Dermis microvascular lymphatic vessel endothelial cell (primary cell): ENCODE measurements around the gene NPEPPS. TPM values are rescaled to one million over a fixed set of nuclear protein-coding genes. Genes with fewer than 3 reads are reported as not detected.
"Not testable (repeated sequence)": the region's sequence is repeated elsewhere in the genome, so short reads cannot be mapped to it uniquely, and the experiment has no call there.

Experiments
- DNase-seq, 2 donors: peaks; one replicate each; pipeline versions ENCODE4 v3.0.0 to v3.0.0-alpha.2; 2010; ENCODE audit warnings: low read depth in 2 of 2
- total RNA-seq: library from RNA; depleted of rRNA; stranded (reverse); fragments of >200 nt; gene quantifications from 2 replicates; pipeline ENCODE4 v1.2.1, GENCODE V29; 2014

The NPEPPS gene
- total RNA-seq, result 62.9 and 78.0 TPM in 2 replicates

- DNase-seq, result peak; percentile 67 to 91
These were observed at the start of gene NPEPPS for GRCh38 chr17:47530557-47531232. Gene NPEPPS, plus strand, starts transcription at chr17:47531108. Its CDS starts 193 bp downstream, at chr17:47531301.

GRCh38 chr17:47491841-47492212 lies 39.1 kb upstream of the NPEPPS start:
- peak in 1 of 2 donors; percentile 33 for DNase-seq

GRCh38 chr17:47499074-47499473 lies 31.8 kb upstream of the NPEPPS start:
- not testable (repeated sequence) for DNase-seq

GRCh38 chr17:47499494-47499893 lies 31.4 kb upstream of the NPEPPS start:
- DNase-seq, result not testable (repeated sequence)

GRCh38 chr17:47500620-47501019 lies 30.3 kb upstream of the NPEPPS start:
- DNase-seq, result peak in 1 of 2 donors; percentile 43

- peak in 1 of 2 donors; percentile 10 for DNase-seq
These were observed 28.7 kb upstream of the NPEPPS start for GRCh38 chr17:47502122-47502731.

GRCh38 chr17:47502776-47503455 lies 28.0 kb upstream of the NPEPPS start:
- DNase-seq, result peak in 1 of 2 donors; percentile 44

GRCh38 chr17:47511701-47512146 lies 19.2 kb upstream of the NPEPPS start:
- DNase-seq, result peak; percentile 50 to 64

GRCh38 chr17:47513301-47513700 lies 17.6 kb upstream of the NPEPPS start:
- peak; percentile 51 to 60 for DNase-seq

GRCh38 chr17:47518880-47519279 lies 12.0 kb upstream of the NPEPPS start:
- not testable (repeated sequence) for DNase-seq

- not testable (repeated sequence) for DNase-seq
These were observed 11.5 kb upstream of the NPEPPS start for GRCh38 chr17:47519365-47519764.

- DNase-seq, result not testable (repeated sequence)
These were observed 10.6 kb upstream of the NPEPPS start for GRCh38 chr17:47520279-47520678.

GRCh38 chr17:47521434-47521833 lies 9.5 kb upstream of the NPEPPS start:
- DNase-seq, result not testable (repeated sequence)

- not testable (repeated sequence) for DNase-seq
These were observed 8.6 kb upstream of the NPEPPS start for GRCh38 chr17:47522341-47522740.

GRCh38 chr17:47531233-47531820 lies 419 bp downstream of the NPEPPS start:
- DNase-seq, result not testable (repeated sequence)

GRCh38 chr17:47539085-47539484 lies 8.2 kb downstream of the NPEPPS start:
- DNase-seq, result not testable (repeated sequence)

- not testable (repeated sequence) for DNase-seq
These were observed 10.8 kb downstream of the NPEPPS start for GRCh38 chr17:47541676-47542075.

- DNase-seq, result not testable (repeated sequence)
These were observed 13.4 kb downstream of the NPEPPS start for GRCh38 chr17:47544327-47544726.

GRCh38 chr17:47554733-47555132 lies 23.8 kb downstream of the NPEPPS start:
- DNase-seq, result not testable (repeated sequence)

GRCh38 chr17:47556108-47556507 lies 25.2 kb downstream of the NPEPPS start:
- DNase-seq, result not testable (repeated sequence)

GRCh38 chr17:47560517-47561043 lies 29.7 kb downstream of the NPEPPS start:
- DNase-seq, result not testable (repeated sequence)
